Endothelial cell of umbilical vein (primary cell): Measurements from ENCODE around the gene ATP2C2. TPM values are rescaled to one million over a fixed set of nuclear protein-coding genes. Genes with fewer than 3 reads are reported as not detected.

ENCODE experiments used
- BruUV-seq: library from RNA; stranded (reverse); fragments of 400-500 nt; replicated peaks from 2 replicates; lab custom pipeline; 2021; lab: Mats Ljungman, UMichigan
- CTCF ChIA-PET: fragments of 300-600, 350-600 bp; sonication (Branson Sonifier 250); formaldehyde crosslinking; loops from one replicate; lab custom pipeline; 2021; ENCODE audit warnings: antibody characterized with exemption, inconsistent platforms; lab: Charles Lee
- POLR2A ChIA-PET: fragments of 300-600, 350-600 bp; sonication (Branson Sonifier 250); formaldehyde crosslinking; loops from one replicate; lab custom pipeline; 2021; ENCODE audit warnings: antibody characterized with exemption, inconsistent platforms; lab: Charles Lee
- DNase-seq: peaks from one replicate; pipeline ENCODE4 v3.0.0-alpha.2; 2011; ENCODE audit warnings: low read depth, low spot score
- FAIRE-seq: peaks from 2 replicates; lab custom pipeline; 2011; peaks lifted over from hg19 to GRCh38; lab: Jason Lieb, UNC
- H2AFZ ChIP-seq: 2 replicates; pipeline ENCODE4 v1.6.0; 2012; ENCODE audit warnings: low read depth, low read length, control low read depth, inconsistent platforms
- H3K27ac ChIP-seq: 2 replicates; pipeline ENCODE4 v1.5.1; 2011; ENCODE audit warnings: low read depth, mild to moderate bottlenecking, control low read depth, low read length, moderate library complexity; ENCODE audit not compliant: insufficient read depth
- H3K27me3 ChIP-seq, 2 experiments: 2 replicates each; pipeline versions ENCODE4 v1.6.0 to v1.6.1; 2011; ENCODE audit warnings: low read length in 2 of 2, mixed read lengths in 1 of 2; ENCODE audit not compliant: control insufficient read depth in 2 of 2, insufficient read depth in 2 of 2
- H3K36me3 ChIP-seq, 2 experiments: 2 replicates in 1 of 2; 3 replicates in 1 of 2; pipeline ENCODE4 v1.5.1; 2011; ENCODE audit warnings: low read length in 2 of 2, mild to moderate bottlenecking in 1 of 2, moderate library complexity in 1 of 2; ENCODE audit not compliant: control insufficient read depth in 2 of 2, insufficient read depth in 2 of 2; ENCODE audit errors: extremely low read depth in 1 of 2
- H3K4me1 ChIP-seq: 3 replicates; pipeline ENCODE4 v1.5.1; 2011; ENCODE audit warnings: mild to moderate bottlenecking, low read length; ENCODE audit not compliant: control insufficient read depth, insufficient read depth; ENCODE audit errors: extremely low read depth
- H3K4me2 ChIP-seq: 2 replicates; pipeline ENCODE4 v1.6.1; 2011; ENCODE audit warnings: low read length, control low read depth, mixed read lengths; ENCODE audit not compliant: insufficient read depth
- H3K4me3 ChIP-seq, 3 experiments: fragments of 200-600 bp in 1 of 3; sonication (generic), shearing (Covaris generic) in 1 of 3; replicated peaks in 1 of 3; 2 replicates each; pipeline ENCODE4 v1.5.1; 2011 to 2016; ENCODE audit warnings: control low read depth in 3 of 3, low read length in 3 of 3, mild to moderate bottlenecking in 2 of 3, inconsistent platforms in 1 of 3, low read depth in 1 of 3, moderate library complexity in 1 of 3; ENCODE audit not compliant: insufficient read depth in 1 of 3
- H3K79me2 ChIP-seq: 2 replicates; pipeline ENCODE4 v1.6.0; 2012; ENCODE audit warnings: low read length, inconsistent platforms; ENCODE audit not compliant: control insufficient read depth, insufficient read depth
- H3K9ac ChIP-seq: replicated peaks from 2 replicates; pipeline ENCODE3; 2011; ENCODE audit warnings: low read length, control low read depth; ENCODE audit not compliant: insufficient read depth; ENCODE audit errors: extremely low read depth
- H3K9me1 ChIP-seq: replicated peaks from 3 replicates; pipeline ENCODE4 v1.6.0; 2011; ENCODE audit warnings: mild to moderate bottlenecking, low read length; ENCODE audit not compliant: control insufficient read depth, insufficient read depth; ENCODE audit errors: extremely low read depth
- H3K9me3 ChIP-seq: replicated peaks from 2 replicates; pipeline ENCODE4 v1.5.1; 2012; ENCODE audit warnings: low read length, inconsistent platforms; ENCODE audit not compliant: control insufficient read depth, insufficient read depth
- H4K20me1 ChIP-seq: replicated peaks from 2 replicates; pipeline ENCODE3; 2011; ENCODE audit warnings: mild to moderate bottlenecking, low read length; ENCODE audit not compliant: control insufficient read depth, insufficient read depth; ENCODE audit errors: extremely low read depth
- CTCF ChIP-seq, 2 donors: IDR thresholded peaks; 1 replicate in 1 of 2; 2 replicates in 1 of 2; pipeline ENCODE4 v1.5.1; 2011; ENCODE audit warnings: low read length in 2 of 2, mild to moderate bottlenecking in 2 of 2, moderate library complexity in 2 of 2, control low read depth in 1 of 2, inconsistent platforms in 1 of 2, low read depth in 1 of 2; ENCODE audit not compliant: insufficient read depth in 1 of 2; ENCODE audit errors: extremely low read depth in 1 of 2
- EZH2 ChIP-seq: IDR thresholded peaks from 2 replicates; pipeline ENCODE4 v1.6.1; 2012; ENCODE audit warnings: borderline replicate concordance, low read depth, mild to moderate bottlenecking, moderate library complexity, low read length, inconsistent platforms; ENCODE audit not compliant: severe bottlenecking
- FOS ChIP-seq: IDR thresholded peaks from 2 replicates; pipeline ENCODE4 v1.6.1; 2011; ENCODE audit warnings: mild to moderate bottlenecking, low read length, moderate library complexity, borderline replicate concordance; ENCODE audit not compliant: insufficient read depth
- GATA2 ChIP-seq: IDR thresholded peaks from 2 replicates; pipeline ENCODE4 v1.7.0; 2011; ENCODE audit warnings: low read depth, mild to moderate bottlenecking, moderate library complexity, mixed read lengths, low read length; ENCODE audit not compliant: insufficient read length, insufficient read depth
- JUN ChIP-seq: IDR thresholded peaks from 2 replicates; pipeline ENCODE4 v1.6.1; 2011; ENCODE audit warnings: borderline replicate concordance, low read depth; ENCODE audit not compliant: insufficient read length, insufficient read depth
- MAX ChIP-seq: IDR thresholded peaks from 2 replicates; pipeline ENCODE4 v1.6.1; 2011; ENCODE audit not compliant: insufficient read depth, insufficient read length
- MYC ChIP-seq: IDR thresholded peaks from one replicate; pipeline ENCODE4 v1.6.1; 2011; ENCODE audit warnings: mild to moderate bottlenecking, low read depth, low read length
- POLR2A ChIP-seq: IDR thresholded peaks from 2 replicates; pipeline ENCODE4 v1.6.1; 2012; ENCODE audit warnings: low read depth, mild to moderate bottlenecking, control low read depth, low read length
- POLR2AphosphoS5 ChIP-seq: IDR thresholded peaks from 2 replicates; pipeline ENCODE4 v1.6.1; 2012; ENCODE audit warnings: low read depth, mild to moderate bottlenecking, control low read depth, low read length, moderate library complexity; ENCODE audit not compliant: insufficient read depth
- dilution Hi-C: fragments of 300-500 bp; cut with MboI; formaldehyde crosslinking; loops from one replicate; pipeline ENCODE4 v1.15.0; 2019; ENCODE audit warnings: low sequenced_read_pairs; ENCODE audit not compliant: extremely low pct_ligation_motif_present
- intact Hi-C: fragments of 100-400 bp; cut with micrococcal nuclease; formaldehyde crosslinking; loops from one replicate; pipeline ENCODE4 v1.10.0; 2022
- polyA plus RNA-seq, 4 experiments: library from polyadenylated mRNA; depleted of rRNA in 3 of 4; stranded (reverse) in 3 of 4; unstranded in 1 of 4; fragments of >200 nt; gene quantifications; 2 replicates each; pipeline versions ENCODE4 v1.2.1 to v1.2.3, GENCODE V29; 2011 to 2012; ENCODE audit warnings: missing spikeins in 1 of 4
- total RNA-seq: library from RNA; stranded (reverse); gene quantifications from 2 replicates; pipeline ENCODE4 v1.2.3, GENCODE V29; 2021

The ATP2C2 gene
- total and polyA plus RNA-seq, 2 donors (not counting 3 experiments of a cell fraction or from before 2014, with no cell fraction given), result not detected

DNA sequence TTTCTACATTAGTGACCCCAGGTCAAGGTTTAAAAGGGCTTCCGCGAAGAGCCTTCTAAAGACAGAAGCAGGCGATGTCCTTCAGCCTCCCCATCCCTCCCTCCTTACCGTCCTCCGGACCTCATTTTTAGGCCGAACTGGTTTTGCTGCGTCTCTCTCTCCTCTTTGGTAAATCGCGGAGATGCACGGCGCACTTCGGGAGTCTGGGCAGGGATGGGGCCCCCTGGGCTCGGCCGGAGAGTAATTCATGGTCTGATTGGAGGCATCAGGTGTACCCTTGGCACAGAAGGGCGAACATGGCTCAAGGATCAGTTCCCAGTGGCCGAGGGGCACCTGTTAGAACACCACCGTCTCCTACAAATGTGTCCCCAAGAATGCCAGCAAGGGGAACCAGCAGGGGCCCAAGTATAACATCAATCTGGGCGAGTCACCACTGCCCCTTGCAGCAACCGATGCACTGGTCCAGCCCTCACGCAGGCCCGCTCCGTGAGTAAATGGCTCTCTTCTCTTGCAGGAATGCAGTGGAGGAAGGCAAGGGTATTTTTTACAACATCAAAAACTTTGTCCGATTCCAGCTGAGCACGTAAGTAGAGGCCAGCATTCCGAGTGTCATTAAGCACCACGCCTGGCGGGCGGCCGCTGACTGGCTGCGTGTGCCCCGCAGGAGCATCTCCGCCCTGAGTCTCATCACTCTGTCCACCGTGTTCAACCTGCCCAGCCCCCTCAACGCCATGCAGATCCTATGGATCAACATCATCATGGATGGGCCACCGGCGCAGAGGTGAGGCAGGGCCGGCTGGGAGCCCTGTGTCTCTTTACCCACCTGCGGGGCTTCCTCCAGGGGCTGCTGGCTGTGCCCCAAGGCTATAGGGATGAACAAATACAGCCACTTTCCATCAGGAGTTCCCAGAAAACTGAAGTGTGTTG lies 90.5 kb downstream of the ATP2C2 start:
- H3K9me3 ChIP-seq, result no peaks in the 10 kb centered on the region
- intact Hi-C loops (no loop called here), dilution Hi-C loops (no loop called here)
- H4K20me1 ChIP-seq, result no peaks in the 10 kb centered on the region
- CTCF ChIA-PET, result no interaction called here
- H3K36me3 ChIP-seq, result peaks cover 0 to 2% of the 10 kb centered on the region in 2 experiments
- H3K27ac ChIP-seq, result no peak overlapping the region
- H3K4me2 ChIP-seq, result no peak overlapping the region
- H2AFZ ChIP-seq, result no peak overlapping the region
- H3K4me3 ChIP-seq, result no peak overlapping the region
- BruUV-seq, result no TSS peak
- H3K79me2 ChIP-seq, result no peaks in the 10 kb centered on the region
- H3K9ac ChIP-seq, result no peak overlapping the region
- DNase-seq (no peak), FAIRE-seq (no peak)
- no peaks in the 10 kb centered on the region for H3K27me3 ChIP-seq
- H3K9me1 ChIP-seq, result no peaks in the 10 kb centered on the region
- POLR2A ChIA-PET, result no interaction called here
- no peaks in the 10 kb centered on the region for H3K4me1 ChIP-seq
- TF ChIP-seq POLR2A, result no peak
- TF ChIP-seq MYC, result no peak
- TF ChIP-seq MAX, result no peak
- no peak for TF ChIP-seq JUN
- TF ChIP-seq CTCF (IDR thresholded peaks at IDR 0.05; ENCODE audit: extremely low read depth in 1 of 2, insufficient read depth in 1 of 2, low read depth in 1 of 2, low read length in 2 of 2), result no peak
- TF ChIP-seq GATA2, result no peak
- TF ChIP-seq POLR2AphosphoS5, result no peak
- TF ChIP-seq EZH2, result no peak
- TF ChIP-seq FOS, result no peak
